GM12878 (cell line): ENCODE data around the gene SLC24A3.

Experiments used
- JUNB ChIP-seq: IDR thresholded peaks from 2 replicates; pipeline ENCODE4 v1.6.1; 2016; ENCODE audit warnings: antibody characterized with exemption, mild to moderate bottlenecking
- POLR2A ChIP-seq: IDR thresholded peaks from 2 replicates; pipeline ENCODE4 v1.6.1; 2011; ENCODE audit warnings: low read depth, mild to moderate bottlenecking, low read length
- TF ChIP-seq, protein P1 (sequence below): IDR thresholded peaks from 2 replicates; pipeline ENCODE4 v1.6.1; 2012; ENCODE audit warnings: low read depth, low read length, improper control_type of control experiment
- TF ChIP-seq, protein P2 (sequence below), 3 experiments: IDR thresholded peaks in 2 of 3; conservative IDR thresholded peaks in 1 of 3; 2 replicates each; pipeline ENCODE4 v1.5.1; 2011; ENCODE audit warnings: low read depth in 3 of 3, low read length in 3 of 3, mild to moderate bottlenecking in 3 of 3, control low read depth in 2 of 3, moderate library complexity in 2 of 3, inconsistent platforms in 1 of 3, mixed read lengths in 1 of 3; ENCODE audit not compliant: control insufficient read depth in 2 of 3, insufficient read depth in 1 of 3; ENCODE audit errors: extremely low read depth in 1 of 3

DNA sequence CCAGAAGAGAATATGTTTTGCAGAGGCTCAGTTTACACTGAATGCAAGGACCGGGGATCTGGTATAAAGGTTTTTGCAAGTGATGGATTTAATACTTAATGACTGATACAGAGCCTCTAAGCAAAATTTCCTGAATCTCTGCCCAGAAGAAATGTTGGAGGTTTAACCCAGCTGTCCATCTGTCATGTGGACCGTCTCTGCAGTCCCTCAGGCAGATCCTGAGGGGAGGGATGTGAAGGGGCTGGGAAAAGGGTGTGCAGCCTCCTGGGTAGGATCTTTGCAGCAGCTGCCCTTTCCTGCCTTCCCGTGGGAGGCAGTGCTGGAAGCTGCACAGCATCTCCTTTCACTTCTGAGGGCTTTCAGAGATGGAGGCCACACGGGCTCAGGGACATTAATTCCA lies 207.0 kb downstream of the SLC24A3 start:
- no peak for TF ChIP-seq POLR2A
- TF ChIP-seq, protein P1, sequence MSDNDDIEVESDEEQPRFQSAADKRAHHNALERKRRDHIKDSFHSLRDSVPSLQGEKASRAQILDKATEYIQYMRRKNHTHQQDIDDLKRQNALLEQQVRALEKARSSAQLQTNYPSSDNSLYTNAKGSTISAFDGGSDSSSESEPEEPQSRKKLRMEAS, result no peak
- TF ChIP-seq, protein P2, sequence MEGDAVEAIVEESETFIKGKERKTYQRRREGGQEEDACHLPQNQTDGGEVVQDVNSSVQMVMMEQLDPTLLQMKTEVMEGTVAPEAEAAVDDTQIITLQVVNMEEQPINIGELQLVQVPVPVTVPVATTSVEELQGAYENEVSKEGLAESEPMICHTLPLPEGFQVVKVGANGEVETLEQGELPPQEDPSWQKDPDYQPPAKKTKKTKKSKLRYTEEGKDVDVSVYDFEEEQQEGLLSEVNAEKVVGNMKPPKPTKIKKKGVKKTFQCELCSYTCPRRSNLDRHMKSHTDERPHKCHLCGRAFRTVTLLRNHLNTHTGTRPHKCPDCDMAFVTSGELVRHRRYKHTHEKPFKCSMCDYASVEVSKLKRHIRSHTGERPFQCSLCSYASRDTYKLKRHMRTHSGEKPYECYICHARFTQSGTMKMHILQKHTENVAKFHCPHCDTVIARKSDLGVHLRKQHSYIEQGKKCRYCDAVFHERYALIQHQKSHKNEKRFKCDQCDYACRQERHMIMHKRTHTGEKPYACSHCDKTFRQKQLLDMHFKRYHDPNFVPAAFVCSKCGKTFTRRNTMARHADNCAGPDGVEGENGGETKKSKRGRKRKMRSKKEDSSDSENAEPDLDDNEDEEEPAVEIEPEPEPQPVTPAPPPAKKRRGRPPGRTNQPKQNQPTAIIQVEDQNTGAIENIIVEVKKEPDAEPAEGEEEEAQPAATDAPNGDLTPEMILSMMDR (IDR thresholded peaks at IDR 0.05 in 2 of 3, conservative IDR thresholded peaks at IDR 0.05 in 1 of 3; ENCODE audit: control insufficient read depth in 2 of 3, extremely low read depth in 1 of 3, insufficient read depth in 1 of 3, low read depth in 3 of 3, low read length in 3 of 3), result no peak
- no peak for TF ChIP-seq JUNB
